GM23338 (cell line): ENCODE data around the gene HK2. TPM values are rescaled to one million over a fixed set of nuclear protein-coding genes. Genes with fewer than 3 reads are reported as not detected.

Experiments used
- ATAC-seq: fragments of 200-7000 bp; cut with Tn5 transposase; 3 replicates; pipeline ENCODE4 v1.9.1; 2020
- DNase-seq: peaks from one replicate; pipeline ENCODE4 v3.0.0-alpha.2; 2015; ENCODE audit warnings: low spot score
- H2AFZ ChIP-seq: fragments of 200-600 bp; sonication (generic); 2 replicates; pipeline ENCODE4 v1.8.0; 2016; ENCODE audit warnings: antibody characterized with exemption, mild to moderate bottlenecking, moderate library complexity
- H3F3A ChIP-seq: fragments of 200-600 bp; sonication (generic); replicated peaks from 2 replicates; pipeline ENCODE4 v1.8.0; 2017; ENCODE audit warnings: antibody characterized with exemption, mixed run types, low read depth
- H3K27ac ChIP-seq: fragments of 200-600 bp; sonication (generic); 2 replicates; pipeline ENCODE4 v1.6.1; 2016; ENCODE audit warnings: low read depth
- H3K27me3 ChIP-seq: fragments of 200-600 bp; sonication (generic); 2 replicates; pipeline ENCODE4 v1.8.0; 2016; ENCODE audit warnings: mild to moderate bottlenecking, mixed run types, moderate library complexity; ENCODE audit not compliant: insufficient read depth
- H3K36me3 ChIP-seq: fragments of 200-600 bp; sonication (generic); 2 replicates; pipeline ENCODE4 v1.8.0; 2016; ENCODE audit warnings: mild to moderate bottlenecking; ENCODE audit not compliant: insufficient read depth
- H3K4me1 ChIP-seq: fragments of 200-600 bp; sonication (generic); 2 replicates; pipeline ENCODE4 v1.8.0; 2016; ENCODE audit warnings: mild to moderate bottlenecking, moderate library complexity; ENCODE audit not compliant: insufficient read depth
- H3K4me2 ChIP-seq: fragments of 200-600 bp; sonication (generic); 2 replicates; pipeline ENCODE4 v1.7.1; 2017; ENCODE audit warnings: mixed run types
- H3K4me3 ChIP-seq: fragments of 200-600 bp; sonication (generic); 2 replicates; pipeline ENCODE4 v1.6.1; 2016; ENCODE audit warnings: mixed run types
- H3K79me2 ChIP-seq: fragments of 200-600 bp; sonication (generic); replicated peaks from 2 replicates; pipeline ENCODE4 v1.8.0; 2017; ENCODE audit warnings: mild to moderate bottlenecking; ENCODE audit not compliant: insufficient read depth
- H3K9me2 ChIP-seq: fragments of 200-600 bp; sonication (generic); 2 replicates; pipeline ENCODE4 v1.8.0; 2017; ENCODE audit not compliant: insufficient read depth
- H4K20me1 ChIP-seq: fragments of 200-600 bp; sonication (generic); replicated peaks from 2 replicates; pipeline ENCODE4 v1.8.0; 2017; ENCODE audit warnings: mild to moderate bottlenecking; ENCODE audit not compliant: insufficient read depth
- H3K27ac Mint-ChIP-seq: 2 replicates; pipeline ENCODE4 v1.8.0; 2020; ENCODE audit warnings: inconsistent platforms, mild to moderate bottlenecking, moderate library complexity, mixed read lengths
- H3K27me3 Mint-ChIP-seq: 3 replicates; pipeline ENCODE4 v1.8.0; 2022; ENCODE audit warnings: low read depth, mild to moderate bottlenecking, moderate library complexity, mixed read lengths, inconsistent platforms; ENCODE audit not compliant: insufficient read depth, poor library complexity
- H3K36me3 Mint-ChIP-seq: 3 replicates; pipeline ENCODE4 v1.8.0; 2021; ENCODE audit warnings: low read depth, mild to moderate bottlenecking, inconsistent platforms, moderate library complexity, mixed read lengths
- H3K4me1 Mint-ChIP-seq: 3 replicates; pipeline ENCODE4 v1.8.0; 2020; ENCODE audit warnings: mild to moderate bottlenecking, inconsistent platforms, mixed read lengths
- H3K4me3 Mint-ChIP-seq: 3 replicates; pipeline ENCODE4 v1.8.0; 2021; ENCODE audit warnings: moderate library complexity, mild to moderate bottlenecking, inconsistent platforms, mixed read lengths
- H3K9me3 Mint-ChIP-seq: 3 replicates; pipeline ENCODE4 v1.8.0; 2020; ENCODE audit warnings: moderate library complexity, mild to moderate bottlenecking, inconsistent platforms, mixed read lengths
- CREB1 ChIP-seq: fragments of 250-450 bp; sonication (Bioruptor Pico); IDR thresholded peaks from 2 replicates; pipeline ENCODE4 v1.5.0; 2020; ENCODE audit warnings: low read depth, mild to moderate bottlenecking, moderate library complexity
- EZH2 ChIP-seq: fragments of 200-600 bp; sonication (generic); IDR thresholded peaks from one replicate; pipeline ENCODE4 v1.8.0; 2017; ENCODE audit warnings: antibody characterized with exemption, mild to moderate bottlenecking, low read depth; ENCODE audit not compliant: unreplicated experiment
- EZH2phosphoT487 ChIP-seq: fragments of 200-600 bp; sonication (generic); IDR thresholded peaks from one replicate; pipeline ENCODE4 v1.8.1; 2018; ENCODE audit warnings: antibody characterized with exemption; ENCODE audit not compliant: unreplicated experiment
- JUNB ChIP-seq: IDR thresholded peaks from one replicate; pipeline ENCODE4 v1.6.1; 2016; ENCODE audit warnings: antibody characterized with exemption; ENCODE audit not compliant: unreplicated experiment
- NANOG ChIP-seq: IDR thresholded peaks from 2 replicates; pipeline ENCODE4 v1.6.1; 2016; ENCODE audit warnings: antibody characterized with exemption, borderline replicate concordance
- POLR2AphosphoS5 ChIP-seq: IDR thresholded peaks from 2 replicates; pipeline ENCODE4 v1.6.1; 2016; ENCODE audit warnings: antibody characterized with exemption, low read depth
- STAT1 ChIP-seq: IDR thresholded peaks from one replicate; pipeline ENCODE4 v1.6.1; 2016; ENCODE audit warnings: antibody characterized with exemption; ENCODE audit not compliant: unreplicated experiment
- ZNF114 ChIP-seq: fragments of 250-450 bp; sonication (Bioruptor Pico); IDR thresholded peaks from 2 replicates; pipeline ENCODE4 v1.5.0; 2020; ENCODE audit warnings: mild to moderate bottlenecking, moderate library complexity
- ZNF331 ChIP-seq: fragments of 250-450 bp; sonication (Bioruptor Pico); IDR thresholded peaks from 2 replicates; pipeline ENCODE4 v1.5.0; 2020; ENCODE audit warnings: low read depth, mild to moderate bottlenecking, moderate library complexity
- polyA plus RNA-seq: library from polyadenylated mRNA; unstranded; fragments of >200 nt; fragmentation: Nextera tagmentation; extraction: Ambion mirVana; gene quantifications from 2 replicates; pipeline ENCODE4 v1.2.1, GENCODE V29; 2016
- total RNA-seq: library from RNA; depleted of rRNA; stranded (reverse); fragments of >200 nt; shearing (Covaris generic); gene quantifications from 2 replicates; pipeline ENCODE4 v1.2.3, GENCODE V29; 2014
- TF ChIP-seq, protein P1 (sequence below): fragments of 250-450 bp; sonication (Bioruptor Pico); IDR thresholded peaks from 2 replicates; pipeline ENCODE4 v1.5.0; 2020; ENCODE audit warnings: mild to moderate bottlenecking, moderate library complexity
- TF ChIP-seq, protein P2 (sequence below): IDR thresholded peaks from 2 replicates; pipeline ENCODE4 v1.6.1; 2016; ENCODE audit warnings: antibody characterized with exemption
- TF ChIP-seq, protein P3 (sequence below): IDR thresholded peaks from one replicate; pipeline ENCODE4 v1.6.1; 2018; ENCODE audit warnings: antibody characterized with exemption; ENCODE audit not compliant: unreplicated experiment
- TF ChIP-seq, protein P4 (sequence below), 2 experiments: fragments of 200-600 bp in 1 of 2; sonication (generic) in 1 of 2; conservative IDR thresholded peaks; 2 replicates each; pipeline versions ENCODE4 v1.5.1 to v1.6.1; 2016 to 2017; ENCODE audit warnings: antibody characterized with exemption in 2 of 2, low read depth in 2 of 2, mild to moderate bottlenecking in 2 of 2, moderate library complexity in 1 of 2

The HK2 gene
- total and polyA plus RNA-seq, 2 experiments from 2014 or later = 23.2 to 54.7 TPM

DNA sequence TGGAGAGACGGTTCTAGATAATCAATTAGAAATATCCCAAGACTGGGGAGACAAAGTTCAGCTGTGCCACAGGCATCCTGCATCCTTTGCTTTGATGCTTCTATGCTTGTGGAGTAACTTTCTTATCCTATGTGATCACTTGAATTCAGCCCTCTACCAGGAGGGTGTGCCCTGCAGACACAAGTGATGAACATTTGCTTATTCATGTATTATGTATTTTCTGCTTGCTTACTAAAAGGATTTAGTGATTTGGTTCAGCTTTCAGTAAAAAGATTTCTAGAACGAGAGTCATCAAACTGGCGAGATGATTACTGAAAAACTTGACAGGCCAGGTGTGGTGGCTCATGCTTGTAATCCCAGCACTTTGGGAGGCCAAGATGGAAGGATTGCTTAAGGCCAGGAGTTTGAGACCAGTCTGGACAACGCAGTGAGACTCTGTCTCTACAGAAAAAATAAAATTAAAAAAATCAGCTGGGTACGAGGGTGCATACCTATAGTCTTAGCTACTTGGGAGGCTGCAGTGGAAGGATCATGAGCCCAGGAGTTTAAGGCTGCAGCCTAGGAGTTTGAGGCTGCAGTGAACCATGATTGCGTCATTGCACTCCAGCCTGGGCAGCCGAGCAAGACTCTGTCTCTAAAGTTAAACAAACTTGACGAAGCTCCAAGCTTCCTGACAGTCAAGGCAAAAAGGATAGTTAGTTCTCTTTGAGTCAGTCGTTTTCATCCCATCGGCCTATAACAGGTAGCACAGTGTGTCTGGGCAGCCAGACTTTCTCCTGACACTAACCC lies 13.3 kb downstream of the HK2 start:
- no peaks in the 10 kb centered on the region for H3K27me3 ChIP-seq
- H3K4me1 ChIP-seq = peaks cover 82% of the 10 kb centered on the region
- ATAC-seq (no peak), DNase-seq (no peak)
- H3K4me1 Mint-ChIP-seq = peaks cover 92% of the 10 kb centered on the region
- no peaks in the 10 kb centered on the region for H3K36me3 ChIP-seq
- H3K4me2 ChIP-seq = 0 out of 2 replicates have a peak overlapping the region, but pooled peaks have one; percentile 66
- no peak overlapping the region for H2AFZ ChIP-seq
- H4K20me1 ChIP-seq = peaks cover 60% of the 10 kb centered on the region
- H3K9me2 ChIP-seq = no peaks in the 10 kb centered on the region
- peaks cover 11% of the 10 kb centered on the region for H3K27me3 Mint-ChIP-seq
- peaks cover 98% of the 10 kb centered on the region for H3K79me2 ChIP-seq
- no peak overlapping the region for H3K27ac ChIP-seq
- H3K4me3 Mint-ChIP-seq = no peak overlapping the region
- peak overlapping the region; percentile 60 for H3K27ac Mint-ChIP-seq
- peaks cover 15% of the 10 kb centered on the region; the same call in 1 of the 3 replicates for H3K36me3 Mint-ChIP-seq
- no peak overlapping the region for H3K4me3 ChIP-seq
- TF ChIP-seq NANOG (no peak), EZH2phosphoT487 (no peak), JUNB (no peak), POLR2AphosphoS5 (no peak), EZH2 (no peak), CREB1 (CRISPR knock-in tag) (no peak), ZNF114 (CRISPR knock-in tag) (no peak), ZNF331 (CRISPR knock-in tag) (no peak), STAT1 (no peak)
- TF ChIP-seq, protein P1, sequence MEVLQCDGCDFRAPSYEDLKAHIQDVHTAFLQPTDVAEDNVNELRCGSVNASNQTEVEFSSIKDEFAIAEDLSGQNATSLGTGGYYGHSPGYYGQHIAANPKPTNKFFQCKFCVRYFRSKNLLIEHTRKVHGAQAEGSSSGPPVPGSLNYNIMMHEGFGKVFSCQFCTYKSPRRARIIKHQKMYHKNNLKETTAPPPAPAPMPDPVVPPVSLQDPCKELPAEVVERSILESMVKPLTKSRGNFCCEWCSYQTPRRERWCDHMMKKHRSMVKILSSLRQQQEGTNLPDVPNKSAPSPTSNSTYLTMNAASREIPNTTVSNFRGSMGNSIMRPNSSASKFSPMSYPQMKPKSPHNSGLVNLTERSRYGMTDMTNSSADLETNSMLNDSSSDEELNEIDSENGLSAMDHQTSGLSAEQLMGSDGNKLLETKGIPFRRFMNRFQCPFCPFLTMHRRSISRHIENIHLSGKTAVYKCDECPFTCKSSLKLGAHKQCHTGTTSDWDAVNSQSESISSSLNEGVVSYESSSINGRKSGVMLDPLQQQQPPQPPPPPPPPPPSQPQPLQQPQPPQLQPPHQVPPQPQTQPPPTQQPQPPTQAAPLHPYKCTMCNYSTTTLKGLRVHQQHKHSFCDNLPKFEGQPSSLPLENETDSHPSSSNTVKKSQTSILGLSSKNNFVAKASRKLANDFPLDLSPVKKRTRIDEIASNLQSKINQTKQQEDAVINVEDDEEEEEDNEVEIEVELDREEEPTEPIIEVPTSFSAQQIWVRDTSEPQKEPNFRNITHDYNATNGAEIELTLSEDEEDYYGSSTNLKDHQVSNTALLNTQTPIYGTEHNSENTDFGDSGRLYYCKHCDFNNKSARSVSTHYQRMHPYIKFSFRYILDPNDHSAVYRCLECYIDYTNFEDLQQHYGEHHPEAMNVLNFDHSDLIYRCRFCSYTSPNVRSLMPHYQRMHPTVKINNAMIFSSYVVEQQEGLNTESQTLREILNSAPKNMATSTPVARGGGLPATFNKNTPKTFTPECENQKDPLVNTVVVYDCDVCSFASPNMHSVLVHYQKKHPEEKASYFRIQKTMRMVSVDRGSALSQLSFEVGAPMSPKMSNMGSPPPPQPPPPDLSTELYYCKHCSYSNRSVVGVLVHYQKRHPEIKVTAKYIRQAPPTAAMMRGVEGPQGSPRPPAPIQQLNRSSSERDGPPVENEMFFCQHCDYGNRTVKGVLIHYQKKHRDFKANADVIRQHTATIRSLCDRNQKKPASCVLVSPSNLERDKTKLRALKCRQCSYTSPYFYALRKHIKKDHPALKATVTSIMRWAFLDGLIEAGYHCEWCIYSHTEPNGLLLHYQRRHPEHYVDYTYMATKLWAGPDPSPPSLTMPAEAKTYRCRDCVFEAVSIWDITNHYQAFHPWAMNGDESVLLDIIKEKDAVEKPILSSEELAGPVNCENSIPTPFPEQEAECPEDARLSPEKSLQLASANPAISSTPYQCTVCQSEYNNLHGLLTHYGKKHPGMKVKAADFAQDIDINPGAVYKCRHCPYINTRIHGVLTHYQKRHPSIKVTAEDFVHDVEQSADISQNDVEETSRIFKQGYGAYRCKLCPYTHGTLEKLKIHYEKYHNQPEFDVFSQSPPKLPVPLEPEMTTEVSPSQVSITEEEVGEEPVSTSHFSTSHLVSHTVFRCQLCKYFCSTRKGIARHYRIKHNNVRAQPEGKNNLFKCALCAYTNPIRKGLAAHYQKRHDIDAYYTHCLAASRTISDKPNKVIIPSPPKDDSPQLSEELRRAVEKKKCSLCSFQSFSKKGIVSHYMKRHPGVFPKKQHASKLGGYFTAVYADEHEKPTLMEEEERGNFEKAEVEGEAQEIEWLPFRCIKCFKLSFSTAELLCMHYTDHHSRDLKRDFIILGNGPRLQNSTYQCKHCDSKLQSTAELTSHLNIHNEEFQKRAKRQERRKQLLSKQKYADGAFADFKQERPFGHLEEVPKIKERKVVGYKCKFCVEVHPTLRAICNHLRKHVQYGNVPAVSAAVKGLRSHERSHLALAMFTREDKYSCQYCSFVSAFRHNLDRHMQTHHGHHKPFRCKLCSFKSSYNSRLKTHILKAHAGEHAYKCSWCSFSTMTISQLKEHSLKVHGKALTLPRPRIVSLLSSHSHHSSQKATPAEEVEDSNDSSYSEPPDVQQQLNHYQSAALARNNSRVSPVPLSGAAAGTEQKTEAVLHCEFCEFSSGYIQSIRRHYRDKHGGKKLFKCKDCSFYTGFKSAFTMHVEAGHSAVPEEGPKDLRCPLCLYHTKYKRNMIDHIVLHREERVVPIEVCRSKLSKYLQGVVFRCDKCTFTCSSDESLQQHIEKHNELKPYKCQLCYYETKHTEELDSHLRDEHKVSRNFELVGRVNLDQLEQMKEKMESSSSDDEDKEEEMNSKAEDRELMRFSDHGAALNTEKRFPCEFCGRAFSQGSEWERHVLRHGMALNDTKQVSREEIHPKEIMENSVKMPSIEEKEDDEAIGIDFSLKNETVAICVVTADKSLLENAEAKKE (CRISPR knock-in tag) = no peak
- TF ChIP-seq, protein P2, sequence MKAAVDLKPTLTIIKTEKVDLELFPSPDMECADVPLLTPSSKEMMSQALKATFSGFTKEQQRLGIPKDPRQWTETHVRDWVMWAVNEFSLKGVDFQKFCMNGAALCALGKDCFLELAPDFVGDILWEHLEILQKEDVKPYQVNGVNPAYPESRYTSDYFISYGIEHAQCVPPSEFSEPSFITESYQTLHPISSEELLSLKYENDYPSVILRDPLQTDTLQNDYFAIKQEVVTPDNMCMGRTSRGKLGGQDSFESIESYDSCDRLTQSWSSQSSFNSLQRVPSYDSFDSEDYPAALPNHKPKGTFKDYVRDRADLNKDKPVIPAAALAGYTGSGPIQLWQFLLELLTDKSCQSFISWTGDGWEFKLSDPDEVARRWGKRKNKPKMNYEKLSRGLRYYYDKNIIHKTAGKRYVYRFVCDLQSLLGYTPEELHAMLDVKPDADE = no peak
- TF ChIP-seq, protein P3, sequence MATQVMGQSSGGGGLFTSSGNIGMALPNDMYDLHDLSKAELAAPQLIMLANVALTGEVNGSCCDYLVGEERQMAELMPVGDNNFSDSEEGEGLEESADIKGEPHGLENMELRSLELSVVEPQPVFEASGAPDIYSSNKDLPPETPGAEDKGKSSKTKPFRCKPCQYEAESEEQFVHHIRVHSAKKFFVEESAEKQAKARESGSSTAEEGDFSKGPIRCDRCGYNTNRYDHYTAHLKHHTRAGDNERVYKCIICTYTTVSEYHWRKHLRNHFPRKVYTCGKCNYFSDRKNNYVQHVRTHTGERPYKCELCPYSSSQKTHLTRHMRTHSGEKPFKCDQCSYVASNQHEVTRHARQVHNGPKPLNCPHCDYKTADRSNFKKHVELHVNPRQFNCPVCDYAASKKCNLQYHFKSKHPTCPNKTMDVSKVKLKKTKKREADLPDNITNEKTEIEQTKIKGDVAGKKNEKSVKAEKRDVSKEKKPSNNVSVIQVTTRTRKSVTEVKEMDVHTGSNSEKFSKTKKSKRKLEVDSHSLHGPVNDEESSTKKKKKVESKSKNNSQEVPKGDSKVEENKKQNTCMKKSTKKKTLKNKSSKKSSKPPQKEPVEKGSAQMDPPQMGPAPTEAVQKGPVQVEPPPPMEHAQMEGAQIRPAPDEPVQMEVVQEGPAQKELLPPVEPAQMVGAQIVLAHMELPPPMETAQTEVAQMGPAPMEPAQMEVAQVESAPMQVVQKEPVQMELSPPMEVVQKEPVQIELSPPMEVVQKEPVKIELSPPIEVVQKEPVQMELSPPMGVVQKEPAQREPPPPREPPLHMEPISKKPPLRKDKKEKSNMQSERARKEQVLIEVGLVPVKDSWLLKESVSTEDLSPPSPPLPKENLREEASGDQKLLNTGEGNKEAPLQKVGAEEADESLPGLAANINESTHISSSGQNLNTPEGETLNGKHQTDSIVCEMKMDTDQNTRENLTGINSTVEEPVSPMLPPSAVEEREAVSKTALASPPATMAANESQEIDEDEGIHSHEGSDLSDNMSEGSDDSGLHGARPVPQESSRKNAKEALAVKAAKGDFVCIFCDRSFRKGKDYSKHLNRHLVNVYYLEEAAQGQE = no peak
- TF ChIP-seq, protein P4, sequence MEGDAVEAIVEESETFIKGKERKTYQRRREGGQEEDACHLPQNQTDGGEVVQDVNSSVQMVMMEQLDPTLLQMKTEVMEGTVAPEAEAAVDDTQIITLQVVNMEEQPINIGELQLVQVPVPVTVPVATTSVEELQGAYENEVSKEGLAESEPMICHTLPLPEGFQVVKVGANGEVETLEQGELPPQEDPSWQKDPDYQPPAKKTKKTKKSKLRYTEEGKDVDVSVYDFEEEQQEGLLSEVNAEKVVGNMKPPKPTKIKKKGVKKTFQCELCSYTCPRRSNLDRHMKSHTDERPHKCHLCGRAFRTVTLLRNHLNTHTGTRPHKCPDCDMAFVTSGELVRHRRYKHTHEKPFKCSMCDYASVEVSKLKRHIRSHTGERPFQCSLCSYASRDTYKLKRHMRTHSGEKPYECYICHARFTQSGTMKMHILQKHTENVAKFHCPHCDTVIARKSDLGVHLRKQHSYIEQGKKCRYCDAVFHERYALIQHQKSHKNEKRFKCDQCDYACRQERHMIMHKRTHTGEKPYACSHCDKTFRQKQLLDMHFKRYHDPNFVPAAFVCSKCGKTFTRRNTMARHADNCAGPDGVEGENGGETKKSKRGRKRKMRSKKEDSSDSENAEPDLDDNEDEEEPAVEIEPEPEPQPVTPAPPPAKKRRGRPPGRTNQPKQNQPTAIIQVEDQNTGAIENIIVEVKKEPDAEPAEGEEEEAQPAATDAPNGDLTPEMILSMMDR (conservative IDR thresholded peaks at IDR 0.05; ENCODE audit: low read depth in 2 of 2) = no peak
- no peaks in the 10 kb centered on the region for H3K9me3 Mint-ChIP-seq
- 0 out of 2 replicates have a peak, but pooled peaks cover 11% of the 10 kb centered on the region for H3F3A ChIP-seq
